GM21367 (cell line): ENCODE results near the gene SUCO.
"Not testable (repeated sequence)": the region's sequence is repeated elsewhere in the genome, so short reads cannot be mapped to it uniquely, and the experiment has no call there.

Experiments used
- ATAC-seq: cut with Tn5 transposase; IDR thresholded peaks from one replicate; pipeline ENCODE4 v1.9.1; 2021; ENCODE audit not compliant: unreplicated experiment

The SUCO gene

DNA sequence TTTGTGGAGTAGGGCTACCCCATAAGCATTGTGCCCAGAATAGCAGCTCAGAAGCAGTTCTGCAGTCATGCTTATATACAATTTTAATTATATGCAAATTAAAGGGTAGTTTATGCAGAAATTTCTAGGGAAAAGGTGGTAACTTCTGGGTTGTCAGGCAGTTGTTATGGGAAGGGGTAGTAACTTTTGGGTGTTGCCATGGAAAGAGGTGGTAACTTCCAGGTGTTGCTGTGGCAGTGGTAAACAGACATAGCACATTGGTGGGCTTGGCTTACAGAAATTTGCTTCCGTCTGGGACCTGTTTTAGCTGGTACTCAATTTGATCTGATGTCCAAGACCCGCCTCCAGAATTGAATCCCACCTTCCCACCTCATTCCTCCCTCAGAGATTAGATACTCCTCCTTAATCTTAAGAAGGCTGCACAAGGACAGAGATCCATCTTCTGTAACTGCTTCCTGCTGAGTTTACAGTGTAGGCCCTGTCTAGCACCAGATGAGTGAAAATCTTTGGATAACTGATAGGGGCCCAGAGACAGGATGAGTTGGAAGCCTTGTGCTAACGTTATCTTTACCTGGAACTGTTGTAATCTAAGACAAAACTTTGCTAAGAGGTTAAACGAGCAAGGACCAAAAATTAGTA lies 26.7 kb downstream of the SUCO start:
- ATAC-seq = no peak

DNA sequence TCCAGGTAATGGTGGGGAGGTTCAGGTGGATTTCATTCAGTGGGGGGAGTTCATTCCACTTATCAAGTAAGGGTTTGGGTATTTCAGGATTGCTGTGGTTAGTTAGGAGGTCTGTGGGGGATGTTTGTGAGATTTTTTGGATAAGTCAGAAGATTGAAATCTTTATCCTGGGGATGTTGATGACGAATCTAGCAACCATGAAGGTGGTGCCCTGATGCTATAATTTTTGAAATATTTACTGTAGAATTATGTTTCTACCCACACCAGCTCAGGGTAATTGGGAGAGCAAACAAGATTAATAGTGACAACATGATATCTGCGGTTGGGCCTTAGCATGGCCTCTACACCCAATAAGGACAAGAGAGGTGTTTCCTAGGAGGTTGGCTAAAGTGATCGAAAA lies 28.3 kb downstream of the SUCO start:
- no peak for ATAC-seq

- no peak for ATAC-seq
These were observed 33.4 kb downstream of the SUCO start for GRCh38 chr1:172566196-172566997.

DNA sequence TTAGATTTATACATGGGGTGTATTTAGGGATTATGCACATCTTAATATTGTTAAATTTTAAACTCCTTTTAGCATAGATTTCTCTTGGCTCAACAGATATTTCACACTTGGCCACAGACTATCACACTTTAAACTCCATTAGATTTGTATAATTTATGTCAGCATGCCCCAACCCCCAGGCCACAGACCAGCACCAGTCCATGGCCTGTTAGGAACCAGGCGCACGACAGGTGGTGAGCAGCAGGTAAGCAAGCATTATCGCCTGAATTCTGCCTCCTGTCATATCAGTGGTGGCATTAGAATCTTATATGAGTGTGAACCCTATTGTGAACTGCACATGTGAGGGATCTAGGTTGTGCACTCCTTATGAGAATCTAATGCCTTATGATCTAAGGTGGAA lies 34.8 kb downstream of the SUCO start:
- no peak for ATAC-seq

- ATAC-seq = no peak
These were observed 41.1 kb downstream of the SUCO start for GRCh38 chr1:172574080-172574479.

DNA sequence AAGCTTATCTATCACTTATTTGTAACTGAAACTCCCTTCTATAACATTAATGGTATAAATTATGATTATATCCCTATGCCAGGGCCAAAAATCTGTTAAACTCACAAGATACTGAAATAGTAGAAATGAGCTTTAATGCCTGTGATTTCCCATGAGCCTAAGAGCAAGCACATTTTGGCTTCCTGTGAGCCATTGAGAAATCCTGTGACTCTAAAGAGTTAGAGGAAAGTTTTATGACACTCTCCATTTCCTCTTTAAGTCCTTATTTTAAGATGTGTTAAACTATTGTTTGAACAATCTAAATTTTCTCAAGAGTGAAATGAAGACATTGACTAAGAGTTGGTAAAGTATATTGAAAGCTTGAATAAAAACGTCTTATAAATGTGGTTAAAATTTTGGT lies 45.6 kb downstream of the SUCO start:
- ATAC-seq = no peak

GRCh38 chr1:172581273-172581672 lies 48.3 kb downstream of the SUCO start:
- ATAC-seq = no peak

DNA sequence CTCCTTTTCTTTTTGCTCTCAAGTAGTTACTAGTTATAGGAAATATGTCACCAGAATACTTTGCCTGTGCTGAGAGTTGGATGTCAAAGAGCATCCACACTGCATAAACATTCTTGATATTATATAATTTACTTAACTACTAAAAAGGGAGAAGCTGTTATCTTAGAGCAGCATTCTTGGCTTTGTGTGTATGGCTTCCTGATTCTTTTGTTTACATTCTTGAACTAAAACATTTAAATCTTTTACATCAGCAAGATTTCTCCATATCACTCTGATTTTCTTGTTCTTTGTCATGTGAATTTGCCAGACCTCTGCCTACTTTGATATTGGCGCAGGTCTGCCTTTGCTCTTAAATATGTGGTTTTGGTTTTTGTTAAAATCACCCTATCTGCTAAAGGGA lies 48.8 kb downstream of the SUCO start:
- no peak for ATAC-seq

DNA sequence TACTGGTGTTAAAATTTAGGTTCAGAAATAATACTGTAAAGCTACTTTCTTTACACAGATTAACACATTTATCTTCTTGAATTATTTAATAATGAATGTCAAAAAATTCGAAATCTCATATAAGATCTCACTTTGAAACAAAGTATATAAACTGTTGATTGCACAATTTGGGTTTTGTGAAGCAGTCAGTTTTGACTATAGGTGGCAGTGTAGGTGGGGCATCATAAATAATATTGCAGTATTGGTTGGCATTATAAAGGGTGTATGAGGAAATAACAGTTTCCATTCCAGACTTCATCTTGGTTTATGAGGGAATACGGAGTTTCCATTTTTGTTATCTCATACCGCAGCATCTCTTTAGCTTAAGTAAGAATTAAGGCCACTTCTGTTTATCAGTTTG lies 49.9 kb downstream of the SUCO start:
- no peak for ATAC-seq

DNA sequence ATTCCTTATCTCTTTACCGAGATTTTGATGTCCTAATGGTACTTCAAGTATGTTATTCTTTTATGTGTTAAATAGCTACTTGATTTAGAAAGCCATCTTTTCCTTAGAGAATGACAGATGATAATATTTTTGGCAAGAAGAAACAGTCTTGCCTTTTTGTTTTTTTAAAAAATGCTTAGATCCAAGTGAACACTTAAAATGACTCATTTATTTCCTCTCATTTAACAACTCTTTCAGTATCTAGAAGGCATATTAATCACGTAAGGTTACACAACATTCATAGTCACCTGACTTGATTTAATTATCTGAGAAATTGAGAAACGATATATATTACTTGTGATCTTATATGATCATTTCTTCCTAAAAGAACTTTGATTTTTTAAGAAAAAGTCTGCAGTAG lies 52.4 kb downstream of the SUCO start:
- ATAC-seq = no peak

DNA sequence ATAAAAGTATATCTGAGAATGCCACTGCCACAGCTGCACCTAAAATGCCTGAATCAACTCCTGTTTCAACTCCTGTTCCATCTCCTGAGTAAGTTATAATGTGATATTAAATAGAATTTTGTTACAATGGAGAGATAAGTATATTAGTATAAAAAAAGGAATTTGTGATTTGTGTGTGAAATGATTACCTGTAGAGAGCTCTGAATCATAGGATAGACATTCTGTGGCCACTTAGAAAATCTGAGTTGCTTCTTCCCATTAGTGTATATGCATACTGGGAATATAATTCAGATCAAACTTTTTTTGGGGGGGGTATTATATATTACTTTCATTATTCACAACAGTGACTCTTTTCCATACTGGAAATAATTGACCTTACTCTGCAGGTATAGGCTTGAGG lies 52.9 kb downstream of the SUCO start:
- ATAC-seq = no peak

DNA sequence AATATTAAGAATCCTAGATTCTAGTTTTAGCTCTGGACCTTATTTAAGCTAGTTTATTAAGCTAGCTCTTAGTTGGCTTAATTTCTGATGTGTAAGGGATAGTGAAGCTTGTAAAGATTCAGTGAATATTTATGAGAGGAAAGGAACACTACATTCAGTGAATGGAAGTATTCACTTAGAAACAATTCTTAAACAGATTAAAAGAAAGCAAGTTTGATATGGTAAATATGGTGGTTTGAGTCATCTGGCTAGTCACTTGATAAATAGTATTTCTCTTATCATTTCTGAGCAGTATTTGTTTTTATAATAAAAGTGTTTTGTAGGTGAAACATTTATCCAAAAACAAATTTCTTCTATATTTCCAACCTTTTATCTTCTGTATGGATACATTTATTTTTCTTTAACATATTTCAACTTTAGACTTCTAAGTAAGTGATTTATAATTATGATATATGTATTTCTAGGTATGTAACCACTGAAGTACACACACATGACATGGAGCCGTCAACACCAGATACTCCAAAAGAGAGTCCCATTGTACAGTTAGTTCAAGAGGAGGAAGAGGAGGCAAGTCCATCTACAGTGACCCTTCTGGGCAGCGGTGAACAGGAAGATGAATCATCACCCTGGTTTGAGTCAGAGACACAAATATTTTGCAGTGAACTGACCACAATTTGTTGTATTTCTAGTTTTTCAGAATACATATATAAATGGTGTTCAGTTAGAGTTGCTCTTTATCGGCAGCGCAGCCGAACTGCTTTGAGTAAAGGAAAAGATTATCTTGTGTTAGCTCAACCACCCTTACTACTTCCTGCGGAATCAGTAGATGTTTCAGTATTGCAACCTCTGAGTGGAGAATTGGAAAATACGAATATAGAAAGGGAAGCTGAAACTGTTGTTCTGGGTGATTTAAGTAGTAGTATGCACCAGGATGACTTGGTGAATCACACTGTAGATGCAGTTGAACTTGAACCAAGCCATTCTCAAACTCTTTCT lies 55.6 kb downstream of the SUCO start:
- no peak for ATAC-seq

DNA sequence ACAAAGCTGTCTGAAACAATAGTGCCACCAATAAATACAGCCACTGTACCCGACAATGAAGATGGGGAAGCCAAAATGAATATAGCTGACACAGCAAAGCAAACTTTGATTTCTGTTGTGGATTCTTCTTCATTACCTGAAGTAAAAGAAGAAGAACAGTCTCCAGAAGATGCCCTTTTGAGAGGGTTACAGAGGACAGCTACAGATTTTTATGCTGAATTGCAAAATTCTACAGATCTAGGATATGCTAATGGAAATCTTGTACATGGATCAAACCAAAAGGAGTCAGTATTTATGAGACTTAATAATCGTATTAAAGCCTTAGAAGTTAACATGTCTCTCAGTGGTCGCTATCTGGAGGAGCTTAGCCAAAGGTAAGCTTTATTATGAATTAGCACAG lies 56.6 kb downstream of the SUCO start:
- no peak for ATAC-seq

- not testable (repeated sequence) for ATAC-seq
These were observed 58.5 kb downstream of the SUCO start for GRCh38 chr1:172591429-172591828.

GRCh38 chr1:172595066-172595465 lies 62.1 kb downstream of the SUCO start:
- not testable (repeated sequence) for ATAC-seq

DNA sequence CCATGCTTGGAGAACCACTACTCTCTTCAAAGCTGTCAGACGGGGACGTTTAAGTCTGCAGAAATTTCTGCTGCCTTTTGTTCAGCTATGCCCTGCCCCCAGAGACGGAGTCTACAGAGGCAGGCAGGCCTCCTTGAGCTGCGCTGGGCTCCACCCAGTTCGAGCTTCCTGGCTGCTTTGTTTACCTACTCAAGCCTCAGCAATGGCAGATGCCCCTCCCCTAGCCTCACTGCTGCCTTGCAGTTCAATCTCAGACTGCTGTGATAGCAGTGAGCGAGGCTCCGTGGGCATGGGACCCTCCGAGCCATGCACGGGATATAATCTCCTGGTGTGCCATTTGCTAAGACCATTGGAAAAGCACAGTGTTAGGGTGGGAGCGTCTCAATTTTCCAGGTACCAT lies 63.8 kb downstream of the SUCO start:
- ATAC-seq = not testable (repeated sequence)

DNA sequence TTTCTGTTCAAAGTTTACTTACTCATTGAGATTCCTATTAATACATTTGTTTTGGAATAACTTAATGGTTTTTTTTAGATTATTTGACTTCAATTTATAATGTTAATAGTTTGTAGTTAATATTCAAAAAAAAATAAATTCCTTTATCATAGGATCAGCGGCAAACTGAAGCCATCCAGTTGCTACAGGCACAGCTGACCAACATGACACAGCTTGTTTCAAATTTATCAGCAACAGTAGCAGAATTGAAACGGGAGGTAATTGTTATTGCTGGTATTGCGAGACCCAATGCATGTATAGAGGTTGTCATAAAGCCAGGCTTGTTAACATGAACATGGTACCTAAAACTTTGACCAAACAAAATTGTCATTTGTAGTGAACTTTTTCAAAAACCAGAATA lies 67.0 kb downstream of the SUCO start:
- no peak for ATAC-seq

DNA sequence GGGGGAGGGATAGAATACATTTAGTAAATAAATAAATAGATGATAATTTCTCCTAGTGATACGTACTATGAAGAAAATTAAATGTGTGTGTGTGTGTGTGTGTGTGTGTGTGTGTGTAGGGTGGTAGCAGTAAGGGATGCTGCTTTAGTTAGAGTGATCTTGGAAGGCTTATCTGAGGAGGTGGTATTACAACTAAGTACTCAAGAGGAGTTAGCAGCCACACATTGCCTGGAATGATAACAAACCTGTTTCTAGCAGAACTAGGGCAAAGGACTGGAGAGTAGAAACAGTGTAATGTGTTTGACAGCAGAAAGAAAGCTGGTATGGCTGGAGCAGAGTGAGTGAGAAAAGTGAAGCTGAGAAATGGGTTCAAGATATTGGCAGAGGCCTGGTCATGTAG lies 67.7 kb downstream of the SUCO start:
- ATAC-seq = no peak

GRCh38 chr1:172601046-172601630 lies 68.2 kb downstream of the SUCO start:
- ATAC-seq = no peak

DNA sequence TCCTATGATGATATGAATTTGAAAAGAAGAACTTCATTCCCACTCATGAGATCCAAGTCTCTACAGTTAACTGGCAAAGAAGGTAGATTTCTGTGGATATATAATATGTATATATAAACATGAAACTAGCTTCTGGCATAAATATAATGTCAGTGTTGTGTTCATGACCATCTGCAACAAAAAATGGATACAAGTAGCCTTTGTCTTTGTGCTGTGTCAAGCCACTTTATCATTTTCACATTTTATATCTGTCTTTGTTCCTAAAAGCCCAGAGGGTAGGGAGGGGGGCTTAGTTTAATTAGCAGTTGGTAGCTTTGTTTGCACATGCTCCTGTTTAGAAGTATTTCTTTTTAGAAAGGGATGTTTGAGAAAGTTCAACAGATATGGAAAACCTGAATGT lies 69.8 kb downstream of the SUCO start:
- no peak for ATAC-seq

- no peak for ATAC-seq
These were observed 70.9 kb downstream of the SUCO start for GRCh38 chr1:172603816-172604215.
